GM13976 (cell line): Measurements from ENCODE around the gene ATP6V0E2.

Experiments used
- DNase-seq: peaks from one replicate; pipeline ENCODE4 v3.0.0; 2012; ENCODE audit warnings: low spot score
- CTCF ChIP-seq: IDR thresholded peaks from 2 replicates; pipeline ENCODE4 v1.5.1; 2012; ENCODE audit warnings: borderline replicate concordance, mild to moderate bottlenecking; ENCODE audit not compliant: insufficient read depth; ENCODE audit errors: extremely low read depth, missing control alignments, control extremely low read depth
- in situ Hi-C: fragments of 300-500 bp; cut with MboI; formaldehyde crosslinking; loops from one replicate; pipeline ENCODE4 v1.12.0; 2022; ENCODE audit warnings: low sequenced_read_pairs, mixed read lengths, inconsistent platforms; ENCODE audit not compliant: unreplicated experiment

Gene ATP6V0E2

DNA sequence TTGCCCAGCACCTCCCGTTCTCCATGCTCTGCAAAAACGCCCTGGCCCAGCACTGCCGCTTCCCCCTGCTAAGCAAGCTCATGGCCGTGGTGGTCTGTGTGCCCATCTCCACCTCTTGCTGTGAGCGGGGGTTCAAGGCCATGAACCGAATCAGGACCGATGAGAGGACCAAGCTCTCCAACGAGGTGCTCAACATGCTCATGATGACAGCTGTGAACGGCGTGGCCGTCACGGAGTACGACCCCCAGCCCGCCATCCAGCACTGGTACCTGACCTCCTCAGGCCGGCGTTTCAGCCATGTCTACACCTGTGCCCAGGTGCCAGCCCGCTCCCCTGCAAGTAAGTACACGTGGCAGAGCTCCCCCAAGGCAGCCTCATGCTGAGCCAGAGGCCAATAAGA lies 11.6 kb upstream of the ATP6V0E2 start:
- DNase-seq, result no peak
- in situ Hi-C loops, result no loop called here
- no peak for TF ChIP-seq CTCF

GRCh38 chr7:149863500-149863899 lies 10.3 kb upstream of the ATP6V0E2 start:
- in situ Hi-C loops, result no loop called here
- TF ChIP-seq CTCF, result no peak
- DNase-seq, result no peak

DNA sequence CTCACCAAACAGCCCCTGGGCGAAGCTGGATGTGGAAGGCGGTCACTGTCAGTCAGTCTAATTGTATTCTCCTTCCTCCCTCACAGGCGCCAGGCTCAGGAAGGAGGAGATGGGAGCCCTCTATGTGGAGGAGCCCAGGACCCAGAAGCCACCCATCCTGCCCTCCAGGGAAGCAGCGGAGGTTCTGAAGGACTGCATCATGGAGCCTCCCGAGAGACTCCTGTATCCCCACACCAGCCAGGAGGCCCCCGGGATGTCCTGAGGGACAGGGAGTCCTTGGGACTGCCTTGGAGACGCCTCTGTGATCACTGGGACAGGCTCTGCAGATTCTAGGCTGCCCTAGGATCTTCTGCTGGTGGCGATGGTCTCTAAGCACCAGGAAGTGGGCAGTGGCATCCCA lies 9.7 kb upstream of the ATP6V0E2 start:
- no peak for TF ChIP-seq CTCF
- in situ Hi-C loops, result no loop called here
- DNase-seq, result no peak

DNA sequence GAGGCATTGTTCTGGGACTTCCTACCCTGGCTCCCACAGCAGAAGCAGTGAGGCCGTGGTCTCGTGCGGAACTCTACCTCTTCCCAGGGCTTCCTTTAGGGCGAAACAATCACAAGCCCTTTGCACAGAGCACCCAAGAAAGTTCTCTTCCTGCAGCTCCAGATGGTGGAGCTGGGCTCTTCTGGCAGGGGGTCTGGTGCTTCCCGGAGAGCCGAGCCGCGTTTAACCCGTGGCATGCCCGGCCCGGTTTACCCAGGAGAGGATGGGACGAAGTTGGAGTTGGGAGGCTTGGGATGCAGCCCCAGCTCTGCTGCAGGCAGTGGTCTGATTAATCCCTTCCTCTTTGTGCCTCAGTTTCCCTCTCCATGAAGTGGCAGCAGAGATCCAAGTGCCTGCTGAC lies 9.0 kb upstream of the ATP6V0E2 start:
- in situ Hi-C loops, result no loop called here
- TF ChIP-seq CTCF, result no peak
- no peak for DNase-seq

GRCh38 chr7:149865437-149865836 lies 8.3 kb upstream of the ATP6V0E2 start:
- no peak for DNase-seq
- TF ChIP-seq CTCF, result no peak
- in situ Hi-C loops, result no loop called here

DNA sequence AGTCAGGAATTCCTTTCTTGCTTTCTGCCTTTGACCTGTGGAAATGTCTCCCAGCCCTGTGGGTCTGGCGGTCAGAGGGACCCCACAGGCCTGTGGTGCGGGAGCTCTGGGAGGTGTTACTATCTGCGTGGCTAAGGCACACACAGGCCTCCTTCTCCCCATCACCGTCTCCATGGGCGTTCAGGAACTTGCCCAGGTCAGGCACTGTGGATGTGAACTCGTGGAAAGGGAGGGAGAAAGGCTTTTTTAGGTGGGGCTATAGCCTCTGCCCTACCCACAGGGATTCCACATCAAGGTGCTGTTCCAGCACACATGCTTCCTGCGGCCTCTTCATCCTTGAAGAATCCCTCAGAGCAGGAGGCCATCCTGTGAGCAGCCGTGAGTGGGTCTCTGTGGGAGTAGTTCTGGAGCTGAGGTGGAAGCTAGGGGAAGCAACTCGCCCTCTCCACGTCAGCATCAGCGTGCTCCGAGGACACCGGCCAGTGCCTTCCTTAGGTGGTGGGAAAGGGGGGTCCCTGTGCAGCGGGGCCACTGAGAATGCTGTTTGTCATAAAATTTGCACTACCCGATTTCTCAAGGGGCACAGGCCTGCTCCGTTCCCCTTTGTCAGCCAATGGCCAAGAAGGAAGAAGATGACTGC lies 7.5 kb upstream of the ATP6V0E2 start:
- in situ Hi-C loops, result no loop called here
- TF ChIP-seq CTCF, result no peak
- no peak for DNase-seq

GRCh38 chr7:149866779-149867447 lies 6.9 kb upstream of the ATP6V0E2 start:
- no peak for TF ChIP-seq CTCF
- in situ Hi-C loops, result no loop called here
- DNase-seq, result no peak
